AG09319 (cell line): ENCODE data around the gene UBE2F.
"Not testable (repeated sequence)": the region's sequence is repeated elsewhere in the genome, so short reads cannot be mapped to it uniquely, and the experiment has no call there.

Experiments used
- DNase-seq: peaks from one replicate; pipeline ENCODE4 v3.0.0-alpha.2; 2010; ENCODE audit warnings: low read depth; ENCODE audit errors: extremely low read depth
- TF ChIP-seq, protein P1 (sequence below): IDR thresholded peaks from 2 replicates; pipeline ENCODE4 v1.5.1; 2011; ENCODE audit warnings: low read depth, mild to moderate bottlenecking, inconsistent platforms, low read length, moderate library complexity

The UBE2F gene

DNA sequence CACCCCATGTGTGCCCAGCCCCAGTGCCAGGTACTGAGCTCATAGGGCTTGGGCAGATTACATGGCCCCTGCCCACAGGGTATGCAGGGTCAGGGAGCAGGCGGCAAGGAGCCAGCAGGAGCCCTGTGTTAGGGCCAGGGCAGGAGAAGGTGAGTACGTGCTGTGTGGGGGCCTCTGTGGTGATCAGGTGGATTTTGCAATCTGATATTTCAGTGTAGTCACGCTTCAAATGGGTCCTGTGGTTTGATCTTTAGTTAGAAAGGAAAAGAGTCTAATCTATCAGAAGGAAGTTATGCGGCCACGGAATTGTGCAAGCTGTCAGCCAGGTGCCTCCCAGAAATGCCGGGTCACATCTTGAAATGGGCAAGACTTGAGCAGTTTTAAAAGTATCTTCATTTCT is 13.9 kb downstream of the UBE2F start:
- DNase-seq = no peak
- TF ChIP-seq, protein P1, sequence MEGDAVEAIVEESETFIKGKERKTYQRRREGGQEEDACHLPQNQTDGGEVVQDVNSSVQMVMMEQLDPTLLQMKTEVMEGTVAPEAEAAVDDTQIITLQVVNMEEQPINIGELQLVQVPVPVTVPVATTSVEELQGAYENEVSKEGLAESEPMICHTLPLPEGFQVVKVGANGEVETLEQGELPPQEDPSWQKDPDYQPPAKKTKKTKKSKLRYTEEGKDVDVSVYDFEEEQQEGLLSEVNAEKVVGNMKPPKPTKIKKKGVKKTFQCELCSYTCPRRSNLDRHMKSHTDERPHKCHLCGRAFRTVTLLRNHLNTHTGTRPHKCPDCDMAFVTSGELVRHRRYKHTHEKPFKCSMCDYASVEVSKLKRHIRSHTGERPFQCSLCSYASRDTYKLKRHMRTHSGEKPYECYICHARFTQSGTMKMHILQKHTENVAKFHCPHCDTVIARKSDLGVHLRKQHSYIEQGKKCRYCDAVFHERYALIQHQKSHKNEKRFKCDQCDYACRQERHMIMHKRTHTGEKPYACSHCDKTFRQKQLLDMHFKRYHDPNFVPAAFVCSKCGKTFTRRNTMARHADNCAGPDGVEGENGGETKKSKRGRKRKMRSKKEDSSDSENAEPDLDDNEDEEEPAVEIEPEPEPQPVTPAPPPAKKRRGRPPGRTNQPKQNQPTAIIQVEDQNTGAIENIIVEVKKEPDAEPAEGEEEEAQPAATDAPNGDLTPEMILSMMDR = no peak

- DNase-seq = not testable (repeated sequence)
Measured at GRCh38 chr2:237981621-237982020, 14.8 kb downstream of the UBE2F start.

DNA sequence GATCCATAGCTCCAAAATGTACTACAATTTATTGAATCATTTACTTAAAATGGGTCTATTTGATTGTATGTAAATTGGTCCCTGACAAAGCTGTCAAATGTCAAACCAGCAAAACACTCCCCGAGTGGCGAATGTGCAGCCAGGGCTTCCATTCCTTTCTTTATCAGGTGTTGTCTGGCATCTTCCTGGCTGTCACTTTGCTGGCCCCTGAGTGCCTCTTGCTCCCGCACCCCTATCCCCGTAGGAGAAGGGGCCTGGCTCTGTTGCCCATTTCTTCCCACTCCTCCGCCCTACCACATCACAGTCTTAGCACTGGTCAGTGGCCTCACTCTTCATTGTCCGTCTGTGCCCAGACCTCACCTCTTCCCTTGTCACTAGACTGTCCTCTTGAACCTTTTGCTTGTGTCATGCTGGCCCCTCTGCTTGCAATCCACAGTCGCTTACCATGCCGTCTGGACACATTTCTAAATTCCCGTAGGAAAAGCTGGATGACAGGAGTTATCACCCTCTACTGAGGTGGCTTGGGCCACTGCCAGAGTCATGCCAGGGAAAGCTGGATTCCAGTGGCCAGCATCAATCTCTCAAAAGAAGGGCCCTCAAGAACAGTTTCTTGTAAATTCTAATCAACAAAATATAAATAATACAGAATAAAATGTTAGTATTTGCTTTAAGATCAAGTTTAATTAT is 15.4 kb downstream of the UBE2F start:
- TF ChIP-seq, protein P1 = no peak
- no peak for DNase-seq

DNA sequence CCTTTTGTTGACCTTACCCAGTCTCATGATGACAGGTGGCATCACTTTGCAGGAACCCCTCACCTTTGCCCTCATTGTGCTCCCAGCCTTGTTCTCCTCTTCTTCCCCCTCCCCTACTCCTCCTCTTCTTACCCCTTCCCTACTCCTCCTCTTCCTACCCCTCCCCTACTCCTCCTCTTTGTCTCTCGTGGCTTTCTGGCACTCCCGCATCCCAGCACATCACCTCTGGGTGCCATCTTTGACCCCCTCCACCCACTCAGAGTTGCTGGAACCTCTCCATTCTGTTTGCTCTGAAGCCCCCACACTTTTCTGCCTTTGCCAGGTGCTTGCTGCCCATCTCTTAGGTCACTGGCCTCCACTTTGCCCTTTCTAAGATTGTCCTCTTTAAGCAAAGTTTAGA is 17.1 kb downstream of the UBE2F start:
- DNase-seq = no peak
- TF ChIP-seq, protein P1 = no peak

GRCh38 chr2:237987268-237987667 is 20.5 kb downstream of the UBE2F start:
- DNase-seq = no peak
- TF ChIP-seq, protein P1 = no peak

GRCh38 chr2:237993701-237994100 is 26.9 kb downstream of the UBE2F start:
- DNase-seq = no peak
- TF ChIP-seq, protein P1 = no peak

GRCh38 chr2:237995036-237995435 is 28.2 kb downstream of the UBE2F start:
- TF ChIP-seq, protein P1 = no peak
- DNase-seq = no peak

DNA sequence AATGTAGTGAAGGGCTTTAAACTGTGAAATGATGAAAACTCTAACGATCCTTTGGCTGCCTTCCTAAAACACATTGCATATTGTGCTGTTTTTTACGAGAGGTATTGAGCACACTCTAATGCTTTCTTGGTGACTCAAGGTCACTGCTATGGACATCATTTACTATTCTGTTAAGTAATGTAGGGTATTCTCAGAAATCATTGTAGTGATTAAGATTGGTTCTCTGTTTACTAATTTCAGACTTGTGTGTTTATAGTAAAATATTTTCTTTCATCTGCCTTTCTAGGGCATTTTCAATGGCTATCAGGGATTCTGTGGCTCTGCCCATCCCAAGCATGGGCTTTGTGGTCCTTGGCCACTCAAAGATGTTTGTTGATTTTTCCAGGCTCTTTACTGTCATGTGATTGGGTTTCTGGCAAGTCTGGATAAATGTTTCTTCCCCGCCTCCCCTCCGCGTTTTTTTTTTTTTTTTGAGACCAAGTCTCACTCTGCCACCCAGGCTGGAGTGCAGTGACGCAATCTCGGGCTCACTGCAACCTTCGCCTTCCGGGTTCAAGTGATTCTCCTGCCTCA is 29.3 kb downstream of the UBE2F start:
- TF ChIP-seq, protein P1 = no peak
- peak; percentile 53 for DNase-seq
